Mucosa of descending colon (tissue), 3 donors: ENCODE results near the gene INAVA. TPM values are rescaled to one million over a fixed set of nuclear protein-coding genes. Genes with fewer than 3 reads are reported as not detected.

Experiments
- ATAC-seq: fragments of 200-7000 bp; cut with Tn5 transposase; one replicate; pipeline ENCODE4 v1.9.1; 2020; ENCODE audit warnings: mild to moderate bottlenecking, moderate library complexity
- DNase-seq, 3 donors: peaks; one replicate each; pipeline ENCODE4 v3.0.0-alpha.2; 2020
- H3K36me3 ChIP-seq: fragments of 200-600 bp; one replicate; pipeline ENCODE4 v1.8.0; 2021; ENCODE audit warnings: low read depth, mild to moderate bottlenecking
- H3K4me1 ChIP-seq: fragments of 200-600 bp; one replicate; pipeline ENCODE4 v1.8.0; 2021; ENCODE audit warnings: low read depth, mild to moderate bottlenecking
- H3K4me3 ChIP-seq: fragments of 200-600 bp; one replicate; pipeline ENCODE4 v1.8.0; 2021; ENCODE audit warnings: mild to moderate bottlenecking
- H3K9me3 ChIP-seq: fragments of 200-600 bp; one replicate; pipeline ENCODE4 v1.8.0; 2021; ENCODE audit warnings: mild to moderate bottlenecking
- intact Hi-C, 2 donors: fragments of 100-400 bp; cut with DNase I in 1 of 2; cut with micrococcal nuclease in 1 of 2; formaldehyde crosslinking; loops; one replicate each; pipeline versions ENCODE4 v1.11.0 to v1.11.1; 2022; cut with DNase I, micrococcal nuclease
- total RNA-seq, 3 donors: library from RNA; stranded (reverse); fragmentation: NEBNext Ultra II Directional in 2 of 3; extraction: Animal tissue kit (Norgen Biotek cat#: 25700) in 2 of 3; gene quantifications; one replicate each; pipeline versions ENCODE4 v1.2.1 to v1.2.4, GENCODE V29; 2021 to 2023
- TF ChIP-seq, protein P1 (sequence below): fragments of 200-600 bp; IDR thresholded peaks from one replicate; pipeline ENCODE4 v1.8.0; 2022; ENCODE audit warnings: antibody characterized with exemption, mild to moderate bottlenecking
- donor health status: DM: no; HTN: no; CAD: no; lungs with moderate emphysema.
- donor health status: DM: no; HTN: no; CAD: no.
- donor health status: DM: no; HTN: yes; CAD: no.

Gene INAVA
- total RNA-seq, 3 donors from 2014 or later = 82.0 to 238 (median 171) TPM

DNA sequence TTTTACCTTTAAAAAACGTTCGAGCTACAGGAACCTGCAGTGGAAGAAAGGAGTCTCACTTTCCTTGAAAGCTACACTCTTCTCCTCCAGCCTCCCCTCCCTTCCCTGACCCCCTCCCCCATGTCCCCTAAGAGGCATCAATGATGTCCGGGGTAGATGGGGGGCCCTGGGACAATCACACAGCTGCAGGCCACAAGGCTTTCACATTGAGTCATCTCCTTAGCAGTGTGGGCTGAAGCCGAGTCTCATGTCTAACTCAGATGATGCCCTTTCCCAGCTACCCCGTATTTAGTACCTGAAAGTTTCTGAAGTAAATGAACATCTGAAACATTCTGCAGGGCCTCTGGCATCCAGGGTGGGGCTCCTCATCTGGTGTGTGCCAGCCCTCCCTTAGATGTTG, 28.2 kb upstream of the INAVA start:
- ATAC-seq (peak; percentile 54), DNase-seq (no peak)
- Histone ChIP-seq H3K4me1 (no peaks in the 10 kb centered on the region), H3K4me3 (no peak overlapping the region), H3K36me3 (no peaks in the 10 kb centered on the region), H3K9me3 (no peaks in the 10 kb centered on the region)
- TF ChIP-seq, protein P1, sequence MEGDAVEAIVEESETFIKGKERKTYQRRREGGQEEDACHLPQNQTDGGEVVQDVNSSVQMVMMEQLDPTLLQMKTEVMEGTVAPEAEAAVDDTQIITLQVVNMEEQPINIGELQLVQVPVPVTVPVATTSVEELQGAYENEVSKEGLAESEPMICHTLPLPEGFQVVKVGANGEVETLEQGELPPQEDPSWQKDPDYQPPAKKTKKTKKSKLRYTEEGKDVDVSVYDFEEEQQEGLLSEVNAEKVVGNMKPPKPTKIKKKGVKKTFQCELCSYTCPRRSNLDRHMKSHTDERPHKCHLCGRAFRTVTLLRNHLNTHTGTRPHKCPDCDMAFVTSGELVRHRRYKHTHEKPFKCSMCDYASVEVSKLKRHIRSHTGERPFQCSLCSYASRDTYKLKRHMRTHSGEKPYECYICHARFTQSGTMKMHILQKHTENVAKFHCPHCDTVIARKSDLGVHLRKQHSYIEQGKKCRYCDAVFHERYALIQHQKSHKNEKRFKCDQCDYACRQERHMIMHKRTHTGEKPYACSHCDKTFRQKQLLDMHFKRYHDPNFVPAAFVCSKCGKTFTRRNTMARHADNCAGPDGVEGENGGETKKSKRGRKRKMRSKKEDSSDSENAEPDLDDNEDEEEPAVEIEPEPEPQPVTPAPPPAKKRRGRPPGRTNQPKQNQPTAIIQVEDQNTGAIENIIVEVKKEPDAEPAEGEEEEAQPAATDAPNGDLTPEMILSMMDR = no peak
- intact Hi-C loops = no loop called here

DNA sequence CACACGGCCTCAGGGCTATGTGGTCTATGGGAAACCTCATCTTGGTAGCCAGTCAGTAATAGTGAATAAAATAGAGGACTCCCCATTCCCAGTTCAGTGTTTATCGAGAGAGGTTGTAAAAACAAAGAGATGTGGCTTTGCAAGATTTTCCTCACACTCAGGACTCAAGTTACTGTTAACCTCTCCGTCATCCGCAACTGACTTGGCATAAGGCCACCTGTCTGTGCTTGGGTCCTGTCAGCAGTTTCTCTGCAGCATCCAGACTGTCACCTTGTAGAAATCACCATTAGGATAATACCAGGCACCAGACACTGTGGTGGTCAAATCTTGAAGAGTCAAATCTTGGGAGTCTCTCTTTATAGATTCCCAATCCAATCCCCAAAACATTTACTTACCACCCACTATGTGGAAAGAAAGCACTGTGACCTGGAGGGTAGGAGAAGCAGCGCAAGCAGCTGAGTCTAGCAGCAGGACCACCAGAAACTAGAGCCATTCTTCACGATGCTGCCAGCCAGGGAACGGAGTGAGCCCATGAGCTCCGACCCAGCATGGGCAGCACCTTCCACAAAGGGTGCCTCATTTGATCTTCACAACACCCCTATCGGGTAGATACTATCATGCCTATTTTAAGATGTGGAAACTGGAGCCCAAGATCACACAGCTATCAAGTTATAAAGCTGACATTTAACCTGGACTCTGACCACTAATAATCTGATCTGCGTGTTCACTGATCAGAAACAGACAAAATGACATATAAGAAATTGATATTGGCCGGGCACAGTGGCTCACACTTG, 27.5 kb upstream of the INAVA start:
- Histone ChIP-seq H3K9me3 (no peaks in the 10 kb centered on the region), H3K4me3 (no peak overlapping the region), H3K36me3 (no peaks in the 10 kb centered on the region), H3K4me1 (no peaks in the 10 kb centered on the region)
- TF ChIP-seq, protein P1 = no peak
- intact Hi-C loops = no loop called here
- DNase-seq (no peak), ATAC-seq (no peak)

DNA sequence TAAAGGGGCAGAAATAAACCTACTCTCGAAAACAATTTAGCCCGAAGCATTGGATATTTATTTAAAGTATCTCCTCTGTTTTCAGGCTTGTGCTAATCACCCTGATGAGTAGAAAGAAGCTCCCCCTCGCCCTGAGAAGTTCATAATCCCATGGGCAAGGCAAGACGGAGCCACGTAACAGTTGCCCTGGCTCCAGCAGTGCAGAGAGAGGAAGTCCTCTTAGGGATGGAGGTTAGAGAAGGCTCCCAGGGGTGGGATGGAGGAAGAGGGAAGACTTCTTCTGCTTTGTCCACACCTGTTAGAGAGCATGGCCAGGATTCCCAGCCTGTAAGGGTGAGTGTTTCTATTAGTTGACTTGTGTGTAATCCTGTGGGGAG, 25.3 kb upstream of the INAVA start:
- intact Hi-C loops = no loop called here
- DNase-seq = no peak
- TF ChIP-seq, protein P1 = no peak

DNA sequence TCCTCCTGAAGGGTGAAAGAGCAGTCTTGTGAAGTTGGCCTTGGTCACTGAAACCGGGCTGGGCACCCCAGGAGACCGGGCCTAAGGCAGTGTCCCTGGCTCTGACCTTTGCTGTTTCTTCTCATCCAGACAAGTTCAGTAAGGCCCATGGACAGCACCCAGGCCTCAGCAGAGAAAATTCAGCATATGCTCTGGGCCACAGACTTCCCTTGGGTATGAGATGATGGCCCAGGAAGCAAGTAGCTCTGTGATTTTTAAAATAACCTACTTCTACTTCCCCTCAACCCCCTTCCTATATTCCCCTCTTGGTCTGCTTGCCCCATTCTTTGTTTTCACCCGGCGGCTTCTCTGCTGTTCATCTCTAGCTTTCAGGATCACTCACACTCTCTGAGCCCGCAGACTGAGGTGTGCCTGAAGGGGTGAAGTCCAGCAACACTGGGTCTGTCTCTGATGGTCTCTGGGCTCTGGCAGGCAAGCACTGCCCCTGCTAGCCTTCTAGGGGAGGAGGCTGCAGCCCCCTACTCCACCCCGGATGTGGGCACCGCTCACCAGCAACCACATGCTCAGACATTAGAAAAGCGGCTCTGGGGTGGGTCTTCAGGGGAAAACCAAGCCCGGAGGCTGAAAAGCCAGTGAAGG, 24.8 kb upstream of the INAVA start:
- TF ChIP-seq, protein P1 = no peak
- peaks cover 13% of the 10 kb centered on the region for H3K4me1 ChIP-seq
- H3K4me3 ChIP-seq = no peak overlapping the region
- DNase-seq = no peak
- intact Hi-C loops = no loop called here
- no peaks in the 10 kb centered on the region for H3K9me3 ChIP-seq
- no peaks in the 10 kb centered on the region for H3K36me3 ChIP-seq
- peak; percentile 32 for ATAC-seq

More for the DNA sequence above, 25.3 kb upstream of the INAVA start:
- no peak for ATAC-seq
- Histone ChIP-seq H3K9me3 (no peaks in the 10 kb centered on the region), H3K36me3 (no peaks in the 10 kb centered on the region), H3K4me3 (no peak overlapping the region), H3K4me1 (peaks cover 13% of the 10 kb centered on the region)

DNA sequence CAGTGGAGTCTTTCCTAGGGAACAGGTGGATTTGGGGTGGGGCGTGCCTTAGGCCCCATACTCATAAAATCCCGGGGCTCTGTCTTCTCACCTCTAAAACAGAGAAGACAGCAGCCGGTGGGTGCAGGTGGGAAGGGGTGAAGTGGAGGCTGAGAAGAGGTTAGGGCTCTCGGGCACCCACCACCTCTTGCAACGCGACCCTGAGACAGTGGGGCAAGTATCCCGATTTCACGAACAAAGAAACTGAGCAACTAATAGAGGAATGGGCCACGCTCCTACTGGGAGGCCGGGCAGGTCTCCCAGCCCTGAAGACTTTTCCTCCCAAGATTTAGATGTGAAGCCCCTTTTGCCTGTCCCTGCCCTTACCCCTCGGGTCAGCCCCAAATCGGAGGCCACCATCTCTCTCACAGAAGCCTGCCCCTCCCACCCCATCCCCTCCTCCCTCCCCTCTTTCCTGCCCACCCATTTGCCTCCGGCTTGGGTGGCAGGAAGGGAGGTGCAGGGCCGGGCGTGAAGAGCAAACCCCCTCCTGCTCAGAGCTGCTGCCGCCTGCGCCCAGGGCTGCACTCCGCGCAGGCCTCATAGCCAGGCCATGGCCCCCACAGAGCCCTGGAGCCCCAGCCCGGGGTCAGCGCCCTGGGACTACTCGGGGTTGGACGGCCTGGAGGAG, 22.1 kb upstream of the INAVA start, which contains the start of gene GPR25:
Gene GPR25, plus strand, starts transcription at position 536 of the 670 bp plus-strand sequence. Its CDS starts 57 bp downstream, at position 593.
- TF ChIP-seq, protein P1 = no peak
- no peaks in the 10 kb centered on the region for H3K36me3 ChIP-seq
- intact Hi-C loops = no loop called here
- ATAC-seq = peak; percentile 19
- H3K9me3 ChIP-seq = no peaks in the 10 kb centered on the region
- H3K4me1 ChIP-seq = peaks cover 13% of the 10 kb centered on the region
- H3K4me3 ChIP-seq = no peak within 1 kb of the TSS
- DNase-seq = no peak
